Mucosa of rectum (tissue), 2 donors: ENCODE data around the gene ARF1.

Experiments used
- H3K27ac ChIP-seq, 2 donors: one replicate each; pipeline ENCODE4 v1.7.0; 2013; ENCODE audit warnings: inconsistent platforms in 2 of 2, low read depth in 2 of 2, low read length in 2 of 2
- H3K27me3 ChIP-seq, 2 donors: one replicate each; pipeline ENCODE4 v1.7.0; 2013; ENCODE audit warnings: low read length in 2 of 2; ENCODE audit not compliant: control insufficient read depth in 2 of 2, insufficient read depth in 2 of 2
- H3K36me3 ChIP-seq, 2 donors: one replicate each; pipeline ENCODE4 v1.7.0; 2013; ENCODE audit warnings: low read length in 2 of 2; ENCODE audit not compliant: control insufficient read depth in 2 of 2, insufficient read depth in 2 of 2
- H3K4me1 ChIP-seq, 2 donors: one replicate each; pipeline ENCODE4 v1.7.0; 2013; ENCODE audit warnings: low read length in 2 of 2, mild to moderate bottlenecking in 1 of 2; ENCODE audit not compliant: control insufficient read depth in 2 of 2, insufficient read depth in 2 of 2
- H3K4me3 ChIP-seq, 2 donors: one replicate each; pipeline ENCODE4 v1.7.0; 2013; ENCODE audit warnings: low read length in 2 of 2
- H3K9ac ChIP-seq, 2 donors: one replicate each; pipeline ENCODE4 v1.7.0; 2013; ENCODE audit warnings: low read length in 2 of 2, low read depth in 1 of 2, mild to moderate bottlenecking in 1 of 2
- H3K9me3 ChIP-seq, 2 donors: one replicate each; pipeline ENCODE4 v1.7.0; 2013; ENCODE audit warnings: low read length in 2 of 2; ENCODE audit not compliant: control insufficient read depth in 2 of 2
- donor health status: healthy.
- donor health status: Normal muscosa, but diverticular disease.

ARF1 gene

DNA sequence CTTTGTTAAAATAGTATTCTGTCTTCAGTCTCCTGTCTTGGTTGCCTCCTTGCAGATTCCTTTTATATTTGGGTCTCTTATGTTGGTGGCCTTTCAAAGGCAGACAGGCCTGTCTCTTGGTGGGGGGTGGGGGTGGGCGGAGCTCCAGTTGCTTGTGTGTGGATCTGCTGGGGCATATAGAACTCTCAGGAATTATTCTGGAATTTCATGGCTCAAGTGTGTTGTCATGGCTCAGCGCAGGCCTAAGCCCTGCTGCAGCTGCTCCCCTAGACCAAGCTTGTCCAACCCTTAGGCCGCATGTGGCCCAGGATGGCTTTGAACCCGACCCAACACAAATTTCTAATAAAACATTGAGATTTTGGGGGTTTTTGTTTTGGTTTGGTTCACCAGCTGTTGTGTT, 12.7 kb downstream of the ARF1 start:
- H3K27me3 ChIP-seq = no peaks in the 10 kb centered on the region
- peaks cover 10 to 21% of the 10 kb centered on the region in 2 donors for H3K4me1 ChIP-seq

DNA sequence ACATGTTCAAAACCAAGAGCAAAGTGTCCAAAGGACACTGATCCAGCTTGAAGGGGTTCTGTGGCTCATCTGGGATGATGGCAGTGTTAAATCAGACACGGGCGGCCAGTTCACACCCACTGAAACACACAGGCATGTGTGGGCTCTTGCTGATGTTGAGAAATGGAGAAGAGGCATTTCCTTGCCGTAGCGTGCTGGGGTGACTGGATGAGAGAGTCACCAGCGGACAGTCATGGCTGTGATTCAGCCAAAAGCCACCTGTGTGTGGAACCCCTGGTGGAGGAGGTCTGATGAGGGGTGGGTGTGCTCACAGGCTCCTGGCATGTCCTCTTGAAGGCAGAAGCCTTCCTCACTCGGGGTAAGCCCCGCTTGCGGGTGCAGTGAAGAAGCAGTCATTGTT, 13.4 kb downstream of the ARF1 start:
- H3K27me3 ChIP-seq = no peaks in the 10 kb centered on the region
- H3K36me3 ChIP-seq = peaks cover 37 to 58% of the 10 kb centered on the region in 2 donors
- H3K27ac ChIP-seq = no peak overlapping the region
- H3K9me3 ChIP-seq = peaks cover 0 to 4% of the 10 kb centered on the region in 2 donors
- peaks cover 6 to 16% of the 10 kb centered on the region in 2 donors for H3K4me1 ChIP-seq
- no peak overlapping the region for H3K9ac ChIP-seq
- no peak overlapping the region for H3K4me3 ChIP-seq

More for the DNA sequence above, 12.7 kb downstream of the ARF1 start:
- Histone ChIP-seq H3K27ac (no peak overlapping the region), H3K9me3 (peaks cover 0 to 4% of the 10 kb centered on the region in 2 donors), H3K4me3 (no peak overlapping the region), H3K36me3 (peaks cover 36 to 53% of the 10 kb centered on the region in 2 donors), H3K9ac (no peak overlapping the region)

DNA sequence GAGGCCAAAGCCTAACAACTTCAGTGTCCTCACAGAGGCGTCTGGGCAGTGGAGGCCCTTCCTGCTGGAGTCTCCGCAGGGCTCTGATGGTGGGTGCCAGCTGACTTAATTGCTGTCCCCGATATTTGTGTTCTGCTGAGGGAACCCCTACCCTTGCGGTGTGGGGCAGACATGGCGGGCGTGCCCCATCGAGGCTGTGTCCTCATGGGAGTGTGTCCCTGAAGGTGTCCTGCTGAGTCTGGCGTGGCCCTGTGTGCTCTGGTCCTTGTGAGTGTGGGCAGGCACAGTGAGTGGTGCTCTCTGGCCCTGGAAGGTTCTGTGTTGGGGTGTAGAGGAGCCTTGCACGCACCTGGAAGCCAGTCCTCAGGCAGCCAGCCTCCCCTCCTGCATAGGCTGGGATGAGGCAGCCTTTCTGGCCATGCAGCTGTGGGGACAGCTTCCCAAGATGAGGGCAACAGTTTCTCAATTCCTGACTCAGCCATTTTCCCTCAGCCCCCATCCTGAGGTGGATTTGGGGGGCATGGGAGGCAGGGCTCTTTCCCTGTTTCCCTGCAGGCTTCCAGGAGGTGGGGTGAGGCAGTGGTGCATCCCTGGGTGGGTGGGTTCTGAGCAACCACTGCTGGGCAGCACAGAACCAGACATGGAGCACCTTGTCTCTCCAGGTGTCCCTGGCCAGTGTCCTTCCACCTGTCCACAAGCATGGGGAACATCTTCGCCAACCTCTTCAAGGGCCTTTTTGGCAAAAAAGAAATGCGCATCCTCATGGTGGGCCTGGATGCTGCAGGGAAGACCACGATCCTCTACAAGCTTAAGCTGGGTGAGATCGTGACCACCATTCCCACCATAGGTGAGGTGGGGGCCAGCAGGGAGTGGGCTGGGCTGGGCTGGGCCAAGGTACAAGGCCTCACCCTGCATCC, 14.2 kb downstream of the ARF1 start:
- Histone ChIP-seq H3K4me3 (no peak overlapping the region), H3K36me3 (peaks cover 40 to 60% of the 10 kb centered on the region in 2 donors), H3K9me3 (peaks cover 0 to 4% of the 10 kb centered on the region in 2 donors), H3K27me3 (no peaks in the 10 kb centered on the region), H3K9ac (no peak overlapping the region), H3K4me1 (peaks cover 10 to 12% of the 10 kb centered on the region in 2 donors), H3K27ac (no peak overlapping the region)

DNA sequence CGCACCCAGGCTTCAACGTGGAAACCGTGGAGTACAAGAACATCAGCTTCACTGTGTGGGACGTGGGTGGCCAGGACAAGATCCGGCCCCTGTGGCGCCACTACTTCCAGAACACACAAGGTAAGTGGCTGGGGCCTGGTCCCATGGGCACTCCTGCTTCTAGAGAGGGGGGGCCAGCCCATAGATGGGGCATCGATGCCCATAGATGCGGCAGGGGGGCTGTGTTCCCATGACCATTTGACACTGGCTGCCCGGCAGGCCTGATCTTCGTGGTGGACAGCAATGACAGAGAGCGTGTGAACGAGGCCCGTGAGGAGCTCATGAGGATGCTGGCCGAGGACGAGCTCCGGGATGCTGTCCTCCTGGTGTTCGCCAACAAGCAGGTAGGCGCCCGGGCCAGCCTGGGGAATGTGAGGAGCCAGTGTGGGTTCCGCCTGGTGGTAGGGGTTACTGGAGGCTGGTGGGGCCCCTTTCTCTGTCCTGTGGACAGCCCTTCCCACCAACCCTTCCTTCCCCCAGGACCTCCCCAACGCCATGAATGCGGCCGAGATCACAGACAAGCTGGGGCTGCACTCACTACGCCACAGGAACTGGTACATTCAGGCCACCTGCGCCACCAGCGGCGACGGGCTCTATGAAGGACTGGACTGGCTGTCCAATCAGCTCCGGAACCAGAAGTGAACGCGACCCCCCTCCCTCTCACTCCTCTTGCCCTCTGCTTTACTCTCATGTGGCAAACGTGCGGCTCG, 15.0 kb downstream of the ARF1 start:
- peaks cover 0 to 4% of the 10 kb centered on the region in 2 donors for H3K9me3 ChIP-seq
- H3K4me3 ChIP-seq = no peak overlapping the region
- H3K27ac ChIP-seq = no peak overlapping the region
- peaks cover 40 to 55% of the 10 kb centered on the region in 2 donors for H3K36me3 ChIP-seq
- no peaks in the 10 kb centered on the region for H3K27me3 ChIP-seq
- H3K4me1 ChIP-seq = peaks cover 12% of the 10 kb centered on the region in 2 donors
- no peak overlapping the region for H3K9ac ChIP-seq

DNA sequence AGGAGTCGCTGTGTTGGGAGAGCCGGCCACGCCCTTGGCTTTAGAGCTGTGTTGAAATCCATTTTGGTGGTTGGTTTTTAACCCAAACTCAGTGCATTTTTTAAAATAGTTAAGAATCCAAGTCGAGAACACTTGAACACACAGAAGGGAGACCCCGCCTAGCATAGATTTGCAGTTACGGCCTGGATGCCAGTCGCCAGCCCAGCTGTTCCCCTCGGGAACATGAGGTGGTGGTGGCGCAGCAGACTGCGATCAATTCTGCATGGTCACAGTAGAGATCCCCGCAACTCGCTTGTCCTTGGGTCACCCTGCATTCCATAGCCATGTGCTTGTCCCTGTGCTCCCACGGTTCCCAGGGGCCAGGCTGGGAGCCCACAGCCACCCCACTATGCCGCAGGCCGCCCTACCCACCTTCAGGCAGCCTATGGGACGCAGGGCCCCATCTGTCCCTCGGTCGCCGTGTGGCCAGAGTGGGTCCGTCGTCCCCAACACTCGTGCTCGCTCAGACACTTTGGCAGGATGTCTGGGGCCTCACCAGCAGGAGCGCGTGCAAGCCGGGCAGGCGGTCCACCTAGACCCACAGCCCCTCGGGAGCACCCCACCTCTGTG, 15.9 kb downstream of the ARF1 start:
- H3K36me3 ChIP-seq = peaks cover 40 to 49% of the 10 kb centered on the region in 2 donors

DNA sequence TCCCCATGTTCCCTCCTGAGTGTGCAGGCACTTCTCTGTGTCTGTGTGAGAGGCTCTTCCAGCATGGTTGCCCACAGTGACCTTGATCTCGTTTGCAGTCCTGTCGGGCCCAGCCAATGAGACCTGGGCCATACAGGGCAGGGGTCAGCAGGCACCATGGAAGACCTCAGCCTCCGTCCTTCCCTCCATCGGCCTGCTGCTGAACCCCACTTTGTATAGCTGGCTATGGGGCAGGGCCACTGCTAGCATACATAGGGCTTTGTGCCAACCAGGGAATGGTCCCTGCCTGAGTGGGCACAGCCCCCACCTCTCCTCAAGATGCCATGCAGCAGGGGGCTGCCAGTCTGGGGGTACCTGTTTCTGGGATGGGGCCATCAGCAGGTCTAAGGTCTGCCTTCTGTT, 16.8 kb downstream of the ARF1 start:
- no peak overlapping the region for H3K4me3 ChIP-seq
- peaks cover 36 to 49% of the 10 kb centered on the region in 2 donors for H3K36me3 ChIP-seq
- peaks cover 16% of the 10 kb centered on the region in 2 donors for H3K4me1 ChIP-seq
- no peak overlapping the region for H3K9ac ChIP-seq
- H3K9me3 ChIP-seq = no peaks in the 10 kb centered on the region
- H3K27me3 ChIP-seq = no peaks in the 10 kb centered on the region
- H3K27ac ChIP-seq = no peak overlapping the region

More for the DNA sequence above, 15.9 kb downstream of the ARF1 start:
- Histone ChIP-seq H3K4me1 (peaks cover 13% of the 10 kb centered on the region in 2 donors), H3K4me3 (no peak overlapping the region), H3K27ac (no peak overlapping the region), H3K9me3 (peaks cover 0 to 4% of the 10 kb centered on the region in 2 donors), H3K27me3 (no peaks in the 10 kb centered on the region), H3K9ac (no peak overlapping the region)

DNA sequence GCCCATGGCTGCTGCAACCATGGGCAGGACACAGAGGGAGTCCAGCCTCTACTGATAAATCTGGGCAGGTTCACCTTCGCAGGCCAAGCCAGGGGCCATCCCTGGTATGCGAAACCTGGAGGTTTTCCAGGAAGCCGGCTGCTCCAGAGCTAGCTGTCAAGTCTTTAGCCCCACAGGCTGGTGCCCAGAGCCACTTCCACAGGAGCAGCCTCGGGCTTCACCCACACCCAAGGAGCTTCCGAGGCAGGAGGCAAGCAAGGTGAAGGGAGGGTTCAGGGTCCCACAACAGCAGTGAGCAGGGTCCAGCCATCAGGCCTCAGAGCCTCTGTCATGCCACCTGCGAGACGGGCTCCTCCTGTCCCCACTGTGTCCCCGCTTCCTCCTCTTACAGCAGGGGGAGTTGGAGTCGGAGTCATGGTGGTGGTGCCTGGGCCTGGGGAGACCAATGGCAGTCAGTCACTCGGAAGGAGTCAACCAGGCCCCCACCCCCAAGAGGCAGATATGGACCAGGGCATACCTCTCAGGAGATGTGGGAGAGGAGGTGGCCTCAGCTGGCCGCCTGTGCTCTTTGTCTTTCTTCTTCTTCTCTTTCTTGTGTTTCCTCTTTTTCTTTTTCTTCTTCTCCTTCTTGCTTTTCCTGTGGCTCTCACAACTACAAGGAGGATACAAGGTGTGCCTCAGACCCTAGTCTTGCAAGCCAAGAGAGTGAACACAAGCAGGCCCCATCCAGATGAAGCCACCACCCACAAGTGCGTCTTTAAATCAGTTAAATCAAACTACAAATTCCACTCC, 18.5 kb downstream of the ARF1 start:
- Histone ChIP-seq H3K4me3 (peak overlapping the region in 1 of 2 donors; percentile 13), H3K27ac (peak overlapping the region in 1 of 2 donors; percentile 96), H3K9ac (peak overlapping the region in 1 of 2 donors; percentile 63), H3K36me3 (peaks cover 38 to 46% of the 10 kb centered on the region in 2 donors), H3K27me3 (no peaks in the 10 kb centered on the region), H3K4me1 (peaks cover 16% of the 10 kb centered on the region in 2 donors), H3K9me3 (no peaks in the 10 kb centered on the region)

DNA sequence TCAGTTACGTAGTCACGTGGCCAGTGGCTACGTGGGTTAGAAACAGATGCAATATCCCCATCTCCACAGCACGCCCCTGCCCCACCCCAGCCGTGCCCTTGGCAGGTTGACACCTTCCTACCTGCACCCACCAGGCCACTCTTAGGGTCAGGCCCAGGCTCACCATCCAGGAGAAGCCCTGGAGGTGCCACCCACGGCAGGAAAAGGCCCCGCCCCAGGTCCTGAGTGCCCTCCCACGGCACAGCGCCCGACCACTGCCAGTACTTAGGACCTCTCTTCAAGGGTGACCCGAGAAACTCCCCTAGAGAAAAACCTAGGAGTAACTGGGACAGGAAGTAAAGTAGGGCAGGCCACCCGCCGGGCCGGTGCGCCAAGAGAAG, 19.1 kb downstream of the ARF1 start:
- H3K4me3 ChIP-seq = peak overlapping the region; percentile 81 to 84
- peaks cover 40 to 50% of the 10 kb centered on the region in 2 donors for H3K36me3 ChIP-seq
- H3K4me1 ChIP-seq = peaks cover 16% of the 10 kb centered on the region in 2 donors
- no peaks in the 10 kb centered on the region for H3K9me3 ChIP-seq
- H3K27ac ChIP-seq = peak overlapping the region; percentile 94 to 96
- no peaks in the 10 kb centered on the region for H3K27me3 ChIP-seq
- peak overlapping the region in 1 of 2 donors; percentile 63 for H3K9ac ChIP-seq

DNA sequence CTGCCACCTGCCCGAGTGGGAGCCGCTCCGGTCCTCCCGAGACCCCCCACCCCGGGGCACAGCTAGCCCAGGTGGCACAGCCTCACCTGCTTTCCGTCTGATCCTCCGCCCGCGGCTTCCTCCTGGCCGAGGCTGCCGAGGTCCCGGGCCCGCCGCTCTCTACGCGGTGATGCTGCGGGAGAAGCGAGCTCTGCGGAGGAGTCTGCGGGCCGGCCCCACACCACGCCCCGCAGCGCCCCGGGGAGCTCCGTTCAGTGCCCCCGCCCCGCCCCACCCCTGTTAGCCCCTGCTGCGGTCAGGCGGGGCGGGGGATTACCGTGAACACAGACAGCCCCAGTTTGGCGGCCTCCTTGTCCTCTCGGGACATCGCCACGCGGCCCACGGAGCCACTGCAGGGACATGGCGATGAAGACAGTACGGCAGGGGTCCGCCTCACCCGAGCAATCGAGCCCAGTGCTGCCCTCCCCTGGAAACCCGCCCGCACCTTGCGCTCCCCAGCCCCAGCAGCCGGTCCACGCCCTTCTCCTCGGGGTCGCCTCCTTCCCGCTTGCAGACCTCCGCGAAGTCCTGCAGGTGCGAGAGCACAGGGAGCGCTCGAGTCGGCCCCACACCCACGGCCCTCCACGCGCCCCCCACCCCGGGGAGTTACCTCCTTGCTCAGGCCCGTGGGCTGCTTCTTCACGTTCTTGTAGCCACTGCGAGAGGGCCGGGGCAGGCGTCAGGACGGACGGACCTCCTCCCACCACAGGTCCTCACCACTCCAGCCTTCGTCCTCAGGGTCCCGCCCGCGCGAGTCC, 19.7 kb downstream of the ARF1 start:
- H3K9me3 ChIP-seq = no peaks in the 10 kb centered on the region
- peak overlapping the region; percentile 81 to 84 for H3K4me3 ChIP-seq
- H3K27ac ChIP-seq = peak overlapping the region; percentile 94 to 96
- H3K27me3 ChIP-seq = no peaks in the 10 kb centered on the region
- peaks cover 13 to 16% of the 10 kb centered on the region in 2 donors for H3K4me1 ChIP-seq
- H3K36me3 ChIP-seq = peaks cover 38 to 44% of the 10 kb centered on the region in 2 donors
- peak overlapping the region; percentile 41 to 63 for H3K9ac ChIP-seq
